HG03108 (cell line): ENCODE results near the gene CAMTA1.

Source experiments
- ATAC-seq: cut with Tn5 transposase; IDR thresholded peaks from one replicate; pipeline ENCODE4 v1.9.1; 2021; ENCODE audit warnings: moderate library complexity; ENCODE audit not compliant: unreplicated experiment

Gene CAMTA1

DNA sequence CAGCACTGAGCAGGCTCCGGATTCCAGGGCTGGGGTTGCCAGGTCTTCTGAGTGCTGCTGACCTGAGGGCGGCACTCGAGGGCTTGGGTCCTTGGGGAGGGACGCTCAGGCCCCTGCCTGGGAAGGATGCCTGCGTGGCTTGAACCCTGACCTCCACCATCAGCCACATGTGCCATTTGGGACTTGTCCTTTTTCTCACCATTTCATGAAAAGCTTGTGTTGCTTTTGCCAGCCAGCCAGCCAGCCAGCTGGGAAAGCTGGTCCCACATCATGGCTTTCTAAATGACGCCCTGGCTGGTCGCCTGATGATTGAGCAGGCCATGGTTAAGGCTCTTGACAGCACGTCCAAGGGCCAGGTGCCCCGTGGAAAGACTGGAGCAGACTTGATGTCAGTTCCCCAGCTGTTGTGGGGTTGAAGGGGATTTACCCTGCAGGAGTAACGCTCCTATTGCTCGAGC is 168.7 kb downstream of the CAMTA1 start:
- ATAC-seq = no peak

DNA sequence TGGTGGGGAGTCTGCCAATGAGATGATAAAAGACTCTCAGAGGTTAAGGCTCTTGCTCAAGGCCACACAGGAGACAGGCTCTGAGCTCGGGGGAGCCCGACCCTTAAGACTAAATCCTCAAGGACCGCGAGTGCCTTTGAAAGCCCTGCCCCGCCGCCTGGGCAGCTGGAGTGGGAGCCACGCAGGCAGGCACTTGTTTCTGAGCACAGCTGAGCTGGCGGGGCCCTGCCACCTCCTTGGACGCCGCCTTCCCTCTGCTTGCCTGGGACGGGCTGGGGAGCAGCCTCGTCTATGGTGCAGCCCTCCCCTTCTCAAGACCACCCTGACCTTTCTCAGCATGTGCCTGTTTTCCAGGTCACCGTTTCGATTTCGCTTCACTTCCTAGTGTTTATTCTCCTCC is 169.3 kb downstream of the CAMTA1 start:
- no peak for ATAC-seq

DNA sequence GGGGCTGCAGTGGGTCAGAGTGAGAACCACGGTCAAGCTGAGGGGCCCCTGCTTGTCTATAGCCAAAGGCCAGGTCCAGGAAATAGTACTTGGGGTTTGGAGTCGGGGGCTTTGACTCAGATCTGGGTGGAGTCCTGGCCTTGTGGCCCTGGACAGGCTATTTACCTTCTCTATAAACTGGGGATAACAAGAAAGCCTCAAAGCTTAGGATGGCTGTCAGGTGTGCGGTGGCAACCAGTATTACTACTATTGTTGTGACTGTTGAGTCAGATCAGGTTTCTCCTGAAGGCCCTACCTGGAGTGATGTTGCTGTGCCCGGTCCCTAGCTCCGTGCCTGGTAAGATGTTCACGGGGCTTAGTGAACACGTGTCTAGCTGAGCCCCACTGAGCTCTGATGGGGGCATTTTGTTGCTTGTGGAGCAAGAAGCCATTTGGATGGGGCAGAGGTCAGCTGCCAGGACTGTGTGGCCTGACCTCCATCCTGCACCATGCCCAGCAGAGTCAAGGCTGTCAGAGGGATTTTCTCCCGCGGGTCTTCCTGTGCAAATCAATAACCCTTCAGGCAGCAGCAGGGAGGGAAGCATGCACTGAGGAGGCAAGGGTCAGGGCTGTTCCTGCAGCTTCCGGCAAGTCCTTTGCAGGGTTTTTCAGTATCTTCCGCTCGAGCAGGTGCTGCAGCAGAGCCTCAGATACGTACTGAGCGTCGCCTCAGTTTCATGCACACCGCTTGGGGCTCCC is 170.3 kb downstream of the CAMTA1 start:
- no peak for ATAC-seq

DNA sequence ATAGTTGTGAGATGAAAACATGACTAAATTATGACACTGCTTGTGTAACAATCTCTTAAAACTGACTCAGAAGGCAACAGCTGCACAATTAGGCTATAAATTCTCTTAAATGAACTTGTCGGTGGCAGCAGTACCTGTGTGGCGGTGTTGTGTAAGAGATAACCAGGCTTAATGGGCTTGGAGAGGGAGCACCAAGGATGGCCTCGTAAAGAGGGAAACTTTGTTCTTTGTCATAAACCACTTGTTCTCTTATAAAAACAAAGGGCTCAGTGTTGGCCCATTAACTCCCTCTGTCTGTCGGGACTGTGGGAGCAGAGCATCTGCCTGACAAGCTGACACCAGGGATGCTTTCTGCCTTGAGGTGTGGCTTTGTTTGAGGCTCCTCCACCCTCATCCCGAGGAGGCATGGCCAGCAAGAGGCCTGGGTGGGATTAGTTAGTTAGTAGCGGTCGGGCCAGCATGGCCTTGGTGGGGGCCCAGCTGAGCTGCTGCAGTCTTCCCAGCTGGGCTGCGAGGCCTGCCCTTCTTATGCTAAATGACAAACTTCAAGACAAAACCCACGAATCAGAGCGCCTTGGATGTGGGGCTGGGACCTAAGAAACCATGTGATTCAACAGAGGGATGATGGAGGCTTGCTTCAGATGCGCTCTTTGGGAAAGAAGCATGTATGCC is 171.4 kb downstream of the CAMTA1 start:
- ATAC-seq = no peak

DNA sequence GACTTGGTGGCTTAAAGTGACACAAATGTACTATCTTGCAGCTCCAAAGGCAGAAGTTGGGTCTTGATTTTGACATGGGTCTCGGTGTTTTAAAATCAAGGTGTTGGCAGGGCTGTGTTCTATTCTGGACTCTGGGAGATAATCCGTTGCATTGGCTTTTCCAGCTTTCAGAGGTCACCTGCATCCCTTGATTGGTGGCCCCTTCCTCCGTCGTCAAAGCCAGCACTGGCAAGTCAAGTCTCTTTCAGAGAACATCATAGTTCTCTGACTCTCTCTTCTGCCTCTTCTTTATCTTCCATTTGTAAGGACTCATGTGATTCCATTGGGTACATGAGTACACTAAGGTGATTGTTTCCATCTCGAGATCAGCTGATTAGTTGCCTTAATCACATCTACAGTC is 172.1 kb downstream of the CAMTA1 start:
- ATAC-seq = no peak

DNA sequence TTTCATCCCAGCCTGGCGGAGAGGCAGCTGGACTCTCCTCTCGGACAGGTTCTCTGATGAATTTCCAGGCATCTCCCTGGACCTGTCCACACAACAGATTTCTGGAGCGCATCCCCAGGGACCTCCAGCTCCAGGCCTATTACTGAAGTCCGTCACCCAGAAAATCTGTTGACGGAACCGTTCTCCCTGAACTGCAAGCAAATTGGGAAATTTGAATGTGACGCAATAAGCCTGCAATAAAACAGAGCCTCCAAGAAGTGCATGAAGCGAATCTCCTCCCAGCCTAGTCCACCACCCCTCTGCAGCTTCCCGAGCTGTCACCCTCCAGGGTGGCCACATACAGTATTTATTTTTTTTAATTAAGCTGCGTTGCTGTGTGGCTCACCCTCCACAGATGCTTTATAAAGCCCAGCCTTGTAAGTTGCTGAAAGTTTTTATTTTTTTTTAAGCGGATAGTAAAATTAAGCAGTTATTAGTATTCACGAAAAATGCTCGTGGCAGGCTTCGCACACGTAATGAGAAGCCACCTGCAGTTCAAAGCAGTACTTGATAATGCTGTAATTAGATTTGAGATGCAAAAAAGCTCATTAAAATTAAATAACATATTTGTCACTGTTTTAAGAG is 173.3 kb downstream of the CAMTA1 start:
- ATAC-seq = no peak

DNA sequence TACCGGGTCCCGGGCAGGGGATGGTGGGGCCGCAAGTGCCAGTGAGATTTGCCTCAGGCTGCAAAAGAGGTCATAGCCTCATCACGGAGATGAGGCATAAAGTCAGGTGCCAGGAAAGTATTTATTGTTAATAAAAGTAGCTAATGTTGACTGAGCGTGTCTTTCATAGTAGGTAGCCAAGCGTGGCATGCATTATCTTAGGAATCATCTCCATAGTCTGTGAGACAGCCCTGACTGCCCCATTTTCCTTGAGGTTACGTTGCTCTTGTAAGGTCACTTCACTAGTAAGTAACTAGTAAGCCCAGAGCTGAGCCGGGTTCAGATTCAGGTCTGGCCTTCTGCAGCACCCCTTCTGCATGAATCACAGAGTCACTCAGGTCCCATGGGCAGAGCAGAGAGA is 174.2 kb downstream of the CAMTA1 start:
- ATAC-seq = no peak

DNA sequence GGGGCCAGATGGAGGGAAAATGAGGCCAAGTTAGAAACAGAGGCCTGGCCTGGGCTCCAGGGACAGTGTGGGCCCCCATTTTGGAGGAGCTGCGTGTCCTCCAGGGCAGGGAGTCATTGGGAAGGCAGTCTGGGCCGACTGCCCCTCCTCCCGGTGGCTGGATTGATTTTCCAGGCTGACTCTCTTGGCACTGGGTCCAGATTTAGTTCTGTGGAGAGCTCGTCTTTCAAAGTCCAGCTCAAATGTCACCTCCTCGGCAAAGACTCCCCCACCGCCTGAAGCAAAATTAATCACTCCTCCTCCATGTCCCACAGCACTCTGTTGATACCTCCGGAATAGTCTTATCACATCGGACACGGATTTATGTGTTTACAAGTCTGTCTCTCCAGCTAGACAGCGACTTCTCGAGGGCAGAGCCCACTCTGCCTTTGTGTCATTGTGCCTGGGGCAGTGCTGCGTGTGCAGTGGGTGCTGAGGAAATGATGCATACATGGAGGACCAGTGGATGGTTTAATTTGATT is 175.1 kb downstream of the CAMTA1 start:
- ATAC-seq = no peak

DNA sequence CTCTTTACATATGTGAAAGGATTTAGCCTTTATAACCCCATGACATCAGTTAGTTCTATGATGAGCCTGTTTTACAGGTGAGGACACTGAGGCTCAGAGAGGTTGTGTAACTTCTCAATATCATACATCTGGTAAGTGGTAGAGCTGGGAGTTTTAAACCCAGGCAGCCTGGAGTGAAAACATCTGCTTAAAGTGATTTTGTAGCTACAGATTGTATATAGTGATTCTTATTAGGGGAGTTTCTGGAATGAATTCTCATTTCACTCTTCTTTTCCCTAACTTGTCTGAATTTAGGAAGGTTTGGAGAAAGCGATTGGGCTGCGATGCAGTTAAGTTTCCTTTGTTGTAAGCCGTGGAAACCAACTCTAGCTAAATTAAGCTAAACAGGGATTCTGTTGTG is 175.6 kb downstream of the CAMTA1 start:
- no peak for ATAC-seq

DNA sequence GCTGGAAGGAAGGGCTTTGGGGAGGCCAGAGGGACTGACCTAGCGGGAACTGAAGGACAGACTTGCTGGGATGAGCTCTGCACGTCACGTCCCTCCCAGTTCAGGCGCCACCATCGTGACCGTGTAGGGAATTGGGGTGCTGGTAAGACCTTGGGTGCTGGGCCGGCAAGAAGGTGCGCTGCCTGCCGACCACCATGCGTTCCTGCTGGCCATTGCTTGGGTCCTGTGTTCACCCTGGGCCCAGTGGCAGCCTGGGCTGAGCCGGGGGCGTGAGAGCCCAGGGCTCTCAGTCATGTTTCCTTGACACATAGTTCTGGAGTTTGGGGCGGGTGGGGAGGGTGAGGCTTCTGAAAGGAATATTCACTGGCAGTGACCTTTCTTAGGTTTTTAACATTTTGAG is 176.0 kb downstream of the CAMTA1 start:
- ATAC-seq = no peak

DNA sequence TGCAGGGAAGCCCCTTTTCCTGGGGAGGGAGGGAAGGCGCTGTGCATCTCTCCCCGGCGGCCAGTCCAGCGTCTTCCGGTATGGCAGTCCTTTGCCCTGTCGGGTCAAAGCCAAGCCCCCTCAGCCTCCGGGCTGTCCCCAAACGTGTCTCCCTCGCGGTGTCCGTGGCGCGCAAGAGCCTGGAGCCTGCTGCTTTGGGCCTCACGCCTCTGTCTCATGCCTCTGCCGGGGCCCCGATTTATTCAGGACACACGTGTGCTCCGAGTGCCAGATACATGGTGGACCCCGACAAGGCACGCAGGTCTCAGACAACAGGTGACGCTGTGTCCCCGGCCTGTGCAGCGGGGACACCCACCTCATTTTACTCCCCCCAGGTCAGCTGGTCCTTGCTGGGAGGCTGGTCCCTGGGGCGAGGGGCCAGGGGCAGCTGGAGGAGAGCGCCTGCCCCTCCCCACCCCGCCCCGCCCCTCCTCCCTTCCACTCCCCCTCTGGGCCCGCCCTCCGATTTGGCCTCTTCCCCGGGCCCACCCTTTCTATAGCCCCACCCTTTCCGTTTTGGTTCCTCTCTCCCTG is 176.7 kb downstream of the CAMTA1 start:
- ATAC-seq = no peak

DNA sequence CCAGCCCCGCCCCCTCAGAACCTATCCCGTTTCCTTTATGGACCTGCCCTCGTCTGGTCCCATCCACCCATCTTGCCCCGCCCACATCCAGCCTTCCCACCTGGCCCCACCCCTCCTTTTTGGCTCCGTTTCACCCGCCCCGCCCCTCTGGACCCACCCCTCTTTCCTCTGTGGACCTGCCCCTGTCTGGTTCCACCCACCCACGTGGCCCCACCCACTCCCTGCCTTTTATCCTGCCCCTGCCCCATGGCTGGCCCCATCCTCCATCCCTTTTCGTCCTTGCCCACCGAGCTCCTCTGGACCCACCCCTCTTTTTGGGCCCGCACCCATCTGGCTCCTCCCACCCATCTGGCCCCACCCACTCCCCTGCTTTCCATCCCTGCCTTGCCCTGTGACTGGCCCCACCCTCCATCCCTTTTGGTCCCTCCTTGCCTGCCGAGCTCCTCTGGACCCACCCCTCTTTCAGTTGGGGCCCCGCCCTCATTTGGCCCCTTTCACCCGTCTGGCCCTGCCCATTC is 177.3 kb downstream of the CAMTA1 start:
- ATAC-seq = no peak

DNA sequence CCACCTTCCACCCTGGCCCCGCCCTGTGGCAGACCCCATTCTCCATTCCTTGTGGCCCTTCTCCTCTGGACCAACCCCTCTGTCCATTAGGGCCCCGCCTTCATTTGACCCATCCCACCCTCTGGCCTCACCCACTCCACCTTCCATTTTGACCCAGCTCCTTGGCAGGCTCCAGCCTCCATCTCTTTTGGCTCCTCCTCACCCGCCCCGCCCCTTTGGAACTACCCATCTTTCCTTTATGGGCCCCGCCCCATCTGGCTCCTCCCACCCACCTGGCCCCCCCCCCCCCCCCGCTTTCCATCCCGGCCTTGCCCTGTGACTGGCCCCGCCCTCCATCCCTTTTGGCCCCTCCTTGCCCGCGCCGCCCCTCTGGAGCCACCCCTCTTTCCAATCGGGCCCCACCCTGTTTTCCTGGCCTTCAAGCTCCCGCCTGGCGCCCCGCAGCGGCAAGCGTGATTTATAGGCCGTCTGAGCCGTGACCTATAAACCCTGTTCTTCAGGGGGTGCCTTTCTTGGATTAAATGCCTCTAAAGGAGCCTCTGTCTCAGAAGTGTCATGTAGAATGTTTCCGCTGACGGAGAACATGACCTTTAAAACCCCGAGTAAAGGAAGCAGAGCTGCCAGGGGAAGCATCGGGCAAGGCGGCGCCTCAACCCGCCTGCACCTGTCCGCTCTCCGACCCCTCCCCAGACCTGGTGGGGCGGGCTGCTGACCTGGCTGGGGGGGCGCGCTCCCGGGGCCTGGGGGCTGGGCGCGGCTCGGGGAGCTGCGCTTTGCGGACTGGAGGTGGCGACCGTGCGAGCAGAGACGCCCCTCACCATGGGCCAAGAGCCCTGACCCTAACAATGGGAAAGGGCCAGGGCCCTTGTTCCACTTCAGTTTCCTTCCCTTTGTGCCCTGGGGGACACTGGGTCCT is 178.0 kb downstream of the CAMTA1 start:
- ATAC-seq = no peak

DNA sequence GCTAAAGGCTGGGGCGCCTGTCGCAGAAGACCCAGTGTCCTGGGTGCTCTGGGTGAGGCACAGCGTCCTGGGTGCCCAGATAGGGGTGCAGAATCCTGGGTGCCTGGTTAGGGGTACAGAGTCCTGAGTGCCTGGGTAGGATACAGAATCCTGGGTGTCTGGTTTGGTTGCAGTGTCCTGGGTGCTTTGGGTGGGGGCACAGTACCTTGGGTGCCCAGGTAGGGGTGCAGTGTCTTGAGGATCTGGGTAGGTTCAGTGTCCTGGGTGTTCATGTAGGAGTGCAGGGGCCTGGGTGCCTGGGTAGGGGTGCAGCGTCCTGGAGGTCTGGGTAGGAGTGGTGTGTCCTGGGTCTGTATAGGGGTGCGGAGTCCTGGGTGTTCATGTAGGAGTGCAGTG is 178.7 kb downstream of the CAMTA1 start:
- ATAC-seq = no peak

DNA sequence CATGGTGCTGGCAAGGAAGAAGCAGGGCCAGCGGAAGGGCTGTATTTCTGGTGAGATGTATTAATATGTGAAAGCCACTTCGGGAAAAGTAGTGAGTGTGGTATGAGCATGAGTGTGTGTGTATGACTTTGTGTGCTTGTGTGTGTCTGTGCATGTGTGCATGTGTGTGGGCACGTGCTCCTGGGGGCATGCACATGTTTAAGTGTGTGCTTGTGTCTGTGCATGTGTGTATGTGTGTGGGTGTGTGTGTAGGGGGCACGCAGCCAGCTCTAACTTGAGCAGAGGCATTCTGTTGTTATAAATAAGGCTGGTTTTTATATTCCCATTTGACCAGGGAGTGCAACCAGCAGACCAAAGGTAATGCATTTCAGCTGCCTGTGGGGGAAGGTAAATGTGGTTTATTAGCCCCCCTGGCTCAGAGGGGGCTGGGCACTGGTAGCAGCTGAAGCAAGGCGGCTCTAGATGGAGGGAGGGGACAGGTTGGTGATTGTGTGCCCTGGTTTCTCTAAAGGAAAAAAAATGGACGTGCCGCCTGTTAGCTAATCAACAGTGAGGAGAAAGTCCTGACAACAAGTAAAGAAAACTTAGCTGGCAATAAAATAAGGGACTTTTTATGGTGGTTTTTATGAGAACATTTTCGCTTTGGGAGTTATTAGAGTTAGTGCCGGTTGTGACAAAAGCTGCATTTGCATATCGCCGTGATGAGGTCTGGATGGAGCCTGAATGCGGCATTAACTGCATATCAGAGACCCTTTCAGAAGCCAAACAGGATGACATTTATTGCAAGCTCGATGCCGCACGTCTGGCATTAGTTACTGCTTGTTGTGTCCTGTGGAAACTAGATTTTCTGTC is 180.1 kb downstream of the CAMTA1 start:
- no peak for ATAC-seq

DNA sequence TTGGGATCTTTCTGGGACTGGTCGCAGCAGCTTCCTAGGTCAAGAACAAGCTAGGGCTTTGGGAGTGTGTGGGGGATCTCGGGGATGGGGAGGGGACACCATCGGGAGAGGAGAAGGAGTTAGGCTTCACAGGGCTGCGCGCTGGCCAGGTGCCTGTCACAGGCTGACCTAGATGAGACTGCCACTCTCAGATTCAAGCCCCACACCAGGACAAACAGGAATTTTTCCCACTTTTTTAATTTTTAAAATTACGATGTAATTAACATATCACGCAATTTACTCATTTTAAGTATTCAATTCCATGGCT is 180.6 kb downstream of the CAMTA1 start:
- ATAC-seq = no peak

DNA sequence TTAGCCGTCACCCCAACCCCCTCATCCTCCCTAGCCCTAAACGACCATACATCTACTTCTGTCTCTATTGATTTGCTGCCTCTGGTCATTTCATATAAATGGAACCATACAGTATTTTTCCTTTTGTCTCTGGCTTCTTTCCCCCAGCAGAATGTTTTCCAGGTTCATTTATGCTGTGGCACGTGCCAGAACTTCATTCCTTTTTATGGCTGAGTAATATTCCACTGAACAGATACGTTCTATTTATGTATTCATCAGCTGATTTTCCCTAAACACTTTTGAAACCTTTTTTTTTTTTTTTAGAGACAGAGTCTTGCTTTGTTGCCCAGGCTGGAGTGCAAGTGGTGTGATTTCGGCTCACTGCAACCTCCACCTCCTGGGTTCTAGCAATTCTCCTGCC is 181.1 kb downstream of the CAMTA1 start:
- ATAC-seq = no peak

DNA sequence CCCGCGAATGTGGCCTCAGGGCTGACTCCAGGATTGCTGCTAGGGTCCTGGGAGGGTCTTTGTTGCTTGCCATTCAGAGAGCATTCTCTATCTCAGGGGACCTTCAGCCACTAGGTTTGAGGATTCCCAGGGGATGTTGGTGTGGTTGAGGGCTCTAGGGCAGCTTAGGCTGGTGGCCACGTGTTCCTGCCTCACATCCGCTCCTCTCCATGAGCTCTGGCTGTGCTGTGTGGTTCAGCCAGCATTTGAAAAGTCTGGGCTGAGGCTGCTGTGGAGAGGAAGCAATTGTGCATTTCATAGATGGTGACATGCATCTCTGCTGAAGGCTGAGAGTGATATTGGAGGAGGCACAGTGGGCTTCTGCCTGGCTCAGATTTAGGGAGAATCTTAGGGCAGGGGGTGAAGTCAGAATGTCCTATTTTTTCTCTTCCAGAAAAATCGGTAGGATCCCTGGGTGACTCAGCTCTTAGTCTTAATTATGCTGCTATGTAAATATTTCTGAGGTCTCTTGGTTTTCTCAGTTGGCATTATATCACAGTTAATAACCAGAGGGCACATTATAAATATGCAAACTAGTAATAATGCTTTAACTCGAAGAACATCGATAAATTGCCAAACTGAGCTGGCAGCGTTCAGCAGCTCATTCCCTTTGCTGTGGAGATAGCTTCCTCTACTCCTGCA is 182.3 kb downstream of the CAMTA1 start:
- ATAC-seq = no peak

DNA sequence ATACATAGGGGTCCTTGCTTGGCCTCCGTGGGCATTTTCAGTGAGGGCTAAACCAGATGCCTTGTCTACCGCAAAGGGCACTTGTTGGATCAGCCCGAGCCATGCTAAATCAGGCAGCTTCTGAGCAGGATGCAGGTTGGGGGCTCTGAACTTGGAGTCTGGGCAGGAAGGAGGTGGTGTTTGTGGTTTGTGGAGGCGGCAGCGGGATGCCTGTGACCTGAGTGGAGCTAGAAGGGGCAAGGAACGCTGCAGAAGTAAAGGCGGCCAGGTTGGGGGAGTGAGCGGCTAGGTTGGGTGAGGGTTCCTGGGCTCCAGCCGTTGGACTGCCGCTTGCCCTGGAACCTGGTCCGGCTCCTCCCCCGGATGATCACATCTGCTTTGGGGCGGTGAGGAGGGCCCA is 183.9 kb downstream of the CAMTA1 start:
- no peak for ATAC-seq
